ENCODE data around the gene FADS2.

- TF ChIP-seq CTCF (IDR thresholded peaks at IDR 0.05) (peak; percentile 92 to 100 (median 98)), POLR2A (IDR thresholded peaks at IDR 0.05) (no peak)
Measured at GRCh38 chr11:61899146-61899841, 71.2 kb downstream of the FADS2 start.
